Measurements from ENCODE around the gene CD200R1. TPM values are rescaled to one million over a fixed set of nuclear protein-coding genes. Genes with fewer than 3 reads are reported as not detected.
A peak's percentile ranks its signal among the peaks of the same experiment; 100 is the strongest.

CD200R1 gene
- total and polyA plus RNA-seq, 9 of the 15 experiments (the other 6 are each of a cell fraction or from before 2014, with no cell fraction given), result 0.04 to 0.23 (median 0.09) TPM; not detected in 5

DNA sequence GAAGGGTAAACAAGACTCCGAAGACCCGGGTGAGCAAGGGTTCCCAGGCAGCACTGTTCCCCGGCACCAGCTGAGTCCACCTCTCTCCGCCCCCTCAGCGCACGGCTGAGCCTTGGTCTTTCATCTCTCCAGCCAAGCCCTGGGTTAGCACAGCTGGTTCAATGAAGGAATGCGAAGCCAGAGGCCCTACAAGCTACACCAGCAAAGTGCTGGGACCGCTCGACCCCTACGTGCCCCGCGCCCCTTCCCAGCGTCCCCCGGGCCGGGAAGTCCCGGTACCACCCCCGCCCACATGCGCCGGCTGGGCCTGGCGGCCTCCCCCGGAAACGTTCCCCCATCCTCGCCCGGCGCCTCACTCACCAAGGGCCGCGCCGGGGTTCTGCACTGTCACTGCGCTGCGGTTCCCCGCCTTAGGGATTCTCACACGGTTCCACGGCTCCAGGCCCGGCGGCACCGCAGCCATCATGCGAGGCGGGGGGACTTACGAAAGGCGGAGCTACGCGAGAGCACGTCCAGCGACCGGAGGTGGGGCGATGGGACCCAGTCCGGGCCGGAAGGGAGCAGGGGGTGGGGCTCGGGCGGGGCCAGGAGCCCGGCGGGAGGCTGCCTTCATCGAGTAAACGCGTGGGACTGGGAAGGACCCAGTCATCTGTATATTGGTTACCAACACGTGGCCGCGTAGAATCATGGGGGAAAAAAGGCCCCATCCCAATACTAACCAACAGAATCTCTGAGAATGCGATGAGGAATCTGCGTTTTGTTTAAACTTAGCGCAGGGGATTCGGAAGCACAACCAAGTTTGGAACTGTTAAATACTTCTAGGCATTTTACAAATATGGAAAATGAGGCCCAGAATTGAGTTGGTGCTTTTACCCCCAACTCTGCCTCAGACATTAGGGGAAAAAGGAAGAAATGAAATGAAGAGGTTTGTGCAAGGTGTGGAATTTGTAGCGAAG lies 44.6 kb upstream of the CD200R1 start (continued):
- TF ChIP-seq TAF9B (IDR thresholded peaks at IDR 0.05; ENCODE audit: partially characterized antibody), result peak; percentile 44
- no peak for TF ChIP-seq KDM4B (IDR thresholded peaks at IDR 0.05; ENCODE audit: borderline replicate concordance in 2 of 2, low read depth in 1 of 2)
- TF ChIP-seq NRF1 (conservative IDR thresholded peaks at IDR 0.05 in 1 of 2, IDR thresholded peaks at IDR 0.05 in 1 of 2), result peak; percentile 72 to 73
- no peak for TF ChIP-seq ZNF780A (CRISPR knock-in tag; IDR thresholded peaks at IDR 0.05)
- TF ChIP-seq, protein P1, sequence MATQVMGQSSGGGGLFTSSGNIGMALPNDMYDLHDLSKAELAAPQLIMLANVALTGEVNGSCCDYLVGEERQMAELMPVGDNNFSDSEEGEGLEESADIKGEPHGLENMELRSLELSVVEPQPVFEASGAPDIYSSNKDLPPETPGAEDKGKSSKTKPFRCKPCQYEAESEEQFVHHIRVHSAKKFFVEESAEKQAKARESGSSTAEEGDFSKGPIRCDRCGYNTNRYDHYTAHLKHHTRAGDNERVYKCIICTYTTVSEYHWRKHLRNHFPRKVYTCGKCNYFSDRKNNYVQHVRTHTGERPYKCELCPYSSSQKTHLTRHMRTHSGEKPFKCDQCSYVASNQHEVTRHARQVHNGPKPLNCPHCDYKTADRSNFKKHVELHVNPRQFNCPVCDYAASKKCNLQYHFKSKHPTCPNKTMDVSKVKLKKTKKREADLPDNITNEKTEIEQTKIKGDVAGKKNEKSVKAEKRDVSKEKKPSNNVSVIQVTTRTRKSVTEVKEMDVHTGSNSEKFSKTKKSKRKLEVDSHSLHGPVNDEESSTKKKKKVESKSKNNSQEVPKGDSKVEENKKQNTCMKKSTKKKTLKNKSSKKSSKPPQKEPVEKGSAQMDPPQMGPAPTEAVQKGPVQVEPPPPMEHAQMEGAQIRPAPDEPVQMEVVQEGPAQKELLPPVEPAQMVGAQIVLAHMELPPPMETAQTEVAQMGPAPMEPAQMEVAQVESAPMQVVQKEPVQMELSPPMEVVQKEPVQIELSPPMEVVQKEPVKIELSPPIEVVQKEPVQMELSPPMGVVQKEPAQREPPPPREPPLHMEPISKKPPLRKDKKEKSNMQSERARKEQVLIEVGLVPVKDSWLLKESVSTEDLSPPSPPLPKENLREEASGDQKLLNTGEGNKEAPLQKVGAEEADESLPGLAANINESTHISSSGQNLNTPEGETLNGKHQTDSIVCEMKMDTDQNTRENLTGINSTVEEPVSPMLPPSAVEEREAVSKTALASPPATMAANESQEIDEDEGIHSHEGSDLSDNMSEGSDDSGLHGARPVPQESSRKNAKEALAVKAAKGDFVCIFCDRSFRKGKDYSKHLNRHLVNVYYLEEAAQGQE (IDR thresholded peaks at IDR 0.05; ENCODE audit: borderline replicate concordance), result peak; percentile 54
- TF ChIP-seq, protein P1 (CRISPR knock-in tag; IDR thresholded peaks at IDR 0.05; ENCODE audit: low read depth), result no peak
- TF ChIP-seq ZBTB8A (IDR thresholded peaks at IDR 0.05; ENCODE audit: partially characterized antibody), result no peak
- TF ChIP-seq TOE1 (IDR thresholded peaks at IDR 0.05; ENCODE audit: borderline replicate concordance), result no peak
- no peak for TF ChIP-seq TOE1 (CRISPR knock-in tag; IDR thresholded peaks at IDR 0.05; ENCODE audit: borderline replicate concordance, low read depth)
- peak; percentile 93 for TF ChIP-seq MYC (IDR thresholded peaks at IDR 0.05; ENCODE audit: low read depth, low read length)
- TF ChIP-seq MYC (CRISPR knock-in tag; IDR thresholded peaks at IDR 0.05; ENCODE audit: borderline replicate concordance, low read depth), result no peak
- no peak for TF ChIP-seq NCOA4 (IDR thresholded peaks at IDR 0.05; ENCODE audit: partially characterized antibody)
- no peak for TF ChIP-seq SAFB2 (IDR thresholded peaks at IDR 0.05; ENCODE audit: borderline replicate concordance, low read depth, low read length, severe bottlenecking)
- no peak for TF ChIP-seq FOSL1 (tag; conservative IDR thresholded peaks at IDR 0.05)
- peak; percentile 58; the same call in 1 of the 2 replicates for TF ChIP-seq ZNF143 (CRISPR knock-in tag; IDR thresholded peaks at IDR 0.05)
- no peak for TF ChIP-seq GTF2B (IDR thresholded peaks at IDR 0.05; ENCODE audit: extremely low read depth, insufficient read length)
- TF ChIP-seq NR2C1 (IDR thresholded peaks at IDR 0.05), result peak; percentile 57; the same call in 1 of the 2 replicates
- TF ChIP-seq NR2C1 (tag; IDR thresholded peaks at IDR 0.05), result no peak
- TF ChIP-seq DPF2 (IDR thresholded peaks at IDR 0.05), result no peak

All from K562 (cell line).